Stimulated activated CD8-positive, alpha-beta memory T cell treated with anti-CD3 and anti-CD28 coated beads, Interleukin-15, amount 100 ng/mL, for 24 hours (primary cell): ENCODE results near the gene EXOC6B.

Experiments
- DNase-seq: peaks from one replicate; pipeline ENCODE4 v3.0.0-alpha.2; 2020; ENCODE audit warnings: low read depth

EXOC6B gene

DNA sequence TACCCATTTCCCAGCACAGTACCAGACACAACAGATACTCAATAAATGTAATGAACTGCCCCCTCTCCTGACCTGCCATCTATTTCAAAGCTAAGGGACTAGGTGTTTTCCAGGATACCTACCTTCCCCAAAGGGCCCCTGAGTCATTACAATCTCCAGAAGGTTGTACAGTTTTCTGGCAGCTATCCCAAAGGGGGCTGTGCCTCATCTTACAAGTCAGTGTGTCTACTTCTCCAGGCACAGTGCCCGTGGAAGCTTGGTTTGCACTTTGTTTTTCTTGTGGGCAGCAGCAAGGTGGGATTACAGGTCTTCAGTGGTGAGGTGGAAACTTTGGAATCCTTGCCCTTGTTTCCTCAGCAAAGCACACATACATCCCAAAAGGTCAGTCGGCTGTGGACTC, 615.4 kb downstream of the EXOC6B start:
- DNase-seq, result no peak

DNA sequence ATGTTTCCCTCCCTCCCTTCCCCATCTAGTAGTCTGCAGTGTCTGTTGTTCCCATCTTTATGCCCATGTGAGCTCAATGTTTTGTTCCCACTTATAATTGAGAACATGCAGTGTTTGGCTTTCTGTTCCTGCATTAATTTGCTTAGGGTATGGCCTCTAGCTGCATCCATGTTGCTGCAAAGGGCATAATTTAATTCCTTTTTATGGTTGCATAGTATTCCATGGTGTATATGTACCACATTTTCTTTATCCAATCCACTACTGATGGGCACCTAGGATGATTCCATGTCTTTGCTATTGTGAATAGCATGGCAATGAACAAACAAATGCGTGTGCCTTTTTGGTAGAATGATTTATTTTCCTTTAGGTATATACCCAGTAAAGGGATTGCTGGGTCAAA, 617.6 kb downstream of the EXOC6B start:
- no peak for DNase-seq

DNA sequence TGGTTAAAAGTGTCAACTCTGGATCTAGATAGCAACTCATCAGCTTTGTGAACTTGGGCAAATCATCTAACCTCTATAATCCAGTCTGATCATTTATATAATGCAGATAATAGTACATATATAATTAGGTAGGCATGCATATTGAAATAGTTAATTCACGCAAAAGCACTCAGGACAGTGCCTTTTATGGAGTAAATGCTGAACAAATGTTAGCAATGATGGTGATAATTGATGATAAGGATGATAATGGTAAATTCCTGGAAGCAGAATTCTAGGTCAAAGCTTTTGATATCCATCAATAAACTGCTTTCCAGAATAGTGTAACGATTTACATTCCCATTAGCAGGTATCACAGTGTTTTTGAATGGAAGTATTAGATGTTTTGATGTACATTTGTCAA, 618.5 kb downstream of the EXOC6B start:
- no peak for DNase-seq

DNA sequence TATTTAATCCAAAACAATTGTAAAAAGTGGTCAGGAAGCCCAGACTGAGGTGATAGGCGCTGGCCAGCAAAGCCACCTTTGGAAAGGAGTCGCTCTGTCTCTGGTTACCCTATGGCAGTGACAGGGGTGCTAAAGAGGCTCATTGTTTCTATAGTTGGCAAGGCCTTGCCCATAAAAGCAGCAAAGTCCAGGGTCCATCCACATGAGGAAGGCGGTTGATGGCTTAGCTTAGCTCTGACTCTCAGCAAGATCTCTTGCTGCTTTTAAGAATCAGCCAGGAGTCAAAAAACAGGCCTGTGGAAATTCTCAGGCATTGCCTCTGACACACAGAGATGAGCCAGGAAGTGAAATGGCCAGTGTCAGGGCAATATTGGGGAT, 620.3 kb downstream of the EXOC6B start:
- DNase-seq, result no peak

DNA sequence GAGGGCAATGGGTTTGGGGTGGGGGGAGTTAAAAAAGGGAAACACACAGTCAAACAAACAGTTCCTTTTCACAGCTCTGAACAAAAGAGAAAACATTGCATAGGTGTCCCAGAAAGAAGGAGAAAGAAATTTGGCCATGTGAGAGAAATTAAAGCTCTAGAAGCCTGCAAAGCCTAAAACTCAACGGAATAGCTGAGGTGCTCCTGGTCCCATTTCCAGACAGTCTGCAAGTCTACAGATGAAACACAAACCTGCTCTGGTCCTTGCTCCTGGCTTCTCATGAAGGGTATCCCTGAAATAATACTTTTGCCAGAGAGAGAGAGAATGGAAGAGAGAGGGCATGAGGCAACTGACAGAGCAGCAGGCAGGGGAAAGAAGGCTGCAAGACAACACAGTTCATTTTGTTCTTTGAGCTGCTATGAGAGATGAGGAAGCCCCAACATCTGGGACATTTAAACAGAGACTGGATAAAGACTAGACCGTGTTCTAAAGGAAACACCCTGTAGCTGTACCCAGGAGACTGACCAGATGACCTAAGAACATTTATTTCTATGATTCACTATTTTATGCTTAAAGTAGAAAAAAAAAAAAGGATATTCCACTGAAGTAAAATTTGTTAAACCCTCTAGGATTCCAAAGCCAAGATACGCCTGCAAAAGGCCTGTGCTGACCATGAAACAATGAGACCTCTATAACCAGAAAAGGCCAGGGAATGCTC, 620.9 kb downstream of the EXOC6B start:
- DNase-seq, result no peak

DNA sequence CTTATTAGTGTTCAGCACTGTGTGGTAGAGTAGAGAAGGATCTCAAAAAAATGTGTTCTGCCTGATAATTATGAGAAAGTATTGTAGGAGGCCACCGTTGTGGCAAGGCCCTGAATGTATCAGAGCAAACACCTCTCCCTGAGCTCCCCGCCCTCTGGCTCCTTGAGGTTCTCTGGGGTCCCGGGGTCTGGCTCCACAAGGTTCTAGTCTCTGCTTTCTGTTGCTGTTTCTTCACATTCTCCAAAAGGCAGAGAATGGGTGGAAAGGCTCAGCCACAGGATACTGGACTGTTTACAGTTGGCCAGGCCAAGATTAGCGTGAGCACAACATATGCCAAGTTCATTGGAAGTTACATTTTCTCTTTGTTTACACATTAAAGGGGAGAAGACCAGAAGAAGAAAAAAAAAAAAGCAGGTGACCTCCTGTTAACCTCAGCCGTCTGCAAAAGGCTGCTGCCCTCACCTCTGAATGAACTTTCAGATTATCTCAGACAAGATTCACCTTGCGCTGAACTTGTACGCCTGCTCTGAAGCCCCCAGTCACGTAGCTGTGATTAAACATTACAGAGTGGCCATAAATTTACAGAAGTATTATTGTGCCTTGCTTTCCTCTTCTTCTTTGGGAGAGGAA, 621.6 kb downstream of the EXOC6B start:
- no peak for DNase-seq

DNA sequence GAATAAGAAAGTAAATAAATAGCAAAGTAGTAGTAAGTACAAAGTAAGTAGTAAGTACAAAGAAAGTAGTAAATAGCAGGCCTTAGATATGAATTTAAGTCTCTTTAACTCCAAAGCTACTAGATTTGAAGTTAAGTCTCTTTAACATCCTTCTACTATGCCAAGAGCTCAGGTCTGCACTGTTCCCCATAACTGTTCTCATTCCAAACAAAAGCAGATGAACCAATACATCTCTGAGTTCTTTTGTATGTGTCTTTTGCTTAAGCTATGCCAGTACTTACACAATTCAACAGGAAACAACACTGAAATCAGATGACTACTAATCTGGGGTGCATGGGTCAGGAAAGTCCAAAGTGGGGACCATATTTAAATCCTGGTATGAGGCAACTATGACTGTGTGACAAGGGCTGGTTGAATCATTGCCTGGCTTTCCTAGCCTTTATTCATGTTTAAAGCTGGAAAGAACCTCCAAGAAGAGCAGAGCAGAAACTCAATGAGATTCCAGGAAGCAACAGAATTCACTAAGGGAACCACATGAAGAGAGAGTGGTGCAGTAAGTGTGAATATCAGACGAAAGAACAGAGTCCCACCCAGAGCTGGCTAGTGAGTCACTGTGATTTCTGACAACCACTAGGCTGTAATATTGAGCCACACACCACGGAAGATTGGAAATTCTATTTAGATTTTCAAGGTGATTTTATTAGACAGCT, 627.1 kb downstream of the EXOC6B start:
- no peak for DNase-seq

DNA sequence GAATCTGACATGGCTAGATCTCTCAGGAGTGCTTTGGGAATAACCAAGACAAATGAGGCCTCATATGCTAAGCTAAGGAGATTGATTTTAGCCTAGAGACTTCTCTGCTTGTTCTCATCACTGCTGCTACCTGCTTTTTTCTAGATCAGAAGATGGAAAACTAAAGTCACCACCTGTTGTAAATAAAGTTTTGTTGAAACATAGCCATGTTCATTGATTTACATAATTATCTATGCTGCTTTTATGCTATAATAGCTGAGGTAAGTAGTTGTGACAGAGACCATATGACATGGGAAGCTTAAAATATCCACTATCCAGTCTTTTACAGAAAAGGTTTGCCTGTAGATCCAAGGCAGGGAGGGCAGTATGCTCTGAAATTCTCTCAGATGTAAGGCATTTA, 632.1 kb downstream of the EXOC6B start:
- no peak for DNase-seq

DNA sequence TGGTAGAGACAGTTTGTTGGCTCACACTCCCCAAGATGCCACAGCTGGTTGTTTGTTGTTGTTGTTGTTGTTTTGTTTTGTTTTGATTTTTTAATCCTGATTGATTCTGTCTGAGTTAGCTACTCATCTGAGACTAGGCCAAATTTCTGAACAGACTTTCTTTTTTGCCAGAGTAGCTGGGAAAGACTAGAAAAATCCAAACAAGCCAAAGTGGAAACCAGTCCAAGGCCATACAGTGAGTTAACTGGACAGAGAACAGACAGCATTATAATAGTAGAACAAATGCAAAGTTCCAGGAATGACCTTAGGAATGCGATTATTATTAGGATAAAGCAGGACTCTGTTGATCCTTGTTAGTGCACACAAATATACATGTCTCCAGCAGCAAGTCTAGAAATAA, 634.4 kb downstream of the EXOC6B start:
- no peak for DNase-seq

DNA sequence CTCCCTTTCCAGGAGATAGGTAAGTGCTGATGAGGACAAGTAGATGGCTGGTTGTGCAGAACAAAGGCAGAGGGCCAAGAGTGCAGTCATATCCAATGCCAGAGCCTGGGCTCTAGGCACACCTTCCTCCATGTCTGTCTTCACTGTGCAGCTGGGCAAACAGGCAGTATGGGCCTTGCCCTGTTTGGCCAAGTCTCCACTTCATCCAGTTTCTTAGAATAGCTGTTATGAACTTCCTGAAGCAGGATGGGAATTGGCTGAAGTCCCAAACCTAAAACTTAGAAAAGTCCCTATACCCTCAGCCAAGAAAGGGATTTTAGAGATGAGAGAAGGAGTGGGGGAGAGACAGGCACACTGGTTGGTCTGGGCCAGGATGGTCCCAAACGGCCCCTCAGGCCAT, 640.6 kb downstream of the EXOC6B start:
- DNase-seq, result no peak

DNA sequence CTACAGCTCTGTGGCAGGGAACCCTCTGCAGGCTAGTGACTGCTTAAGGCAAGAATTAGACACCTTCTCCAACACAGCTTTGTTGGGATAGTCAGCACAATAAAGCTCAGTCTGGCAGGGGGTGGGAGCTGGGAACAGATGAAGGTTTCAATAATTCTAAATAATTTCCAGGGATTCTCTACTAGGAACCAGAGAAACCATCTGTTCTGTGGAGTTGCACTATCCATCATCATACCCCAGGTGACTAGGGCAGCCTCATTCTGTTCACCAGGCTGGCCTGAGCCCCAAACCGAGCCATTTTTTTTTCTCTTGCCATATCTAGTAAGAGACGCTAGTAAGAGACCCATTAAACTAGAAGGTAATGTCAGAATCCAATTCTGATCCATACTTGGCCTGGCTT, 642.4 kb downstream of the EXOC6B start:
- no peak for DNase-seq

DNA sequence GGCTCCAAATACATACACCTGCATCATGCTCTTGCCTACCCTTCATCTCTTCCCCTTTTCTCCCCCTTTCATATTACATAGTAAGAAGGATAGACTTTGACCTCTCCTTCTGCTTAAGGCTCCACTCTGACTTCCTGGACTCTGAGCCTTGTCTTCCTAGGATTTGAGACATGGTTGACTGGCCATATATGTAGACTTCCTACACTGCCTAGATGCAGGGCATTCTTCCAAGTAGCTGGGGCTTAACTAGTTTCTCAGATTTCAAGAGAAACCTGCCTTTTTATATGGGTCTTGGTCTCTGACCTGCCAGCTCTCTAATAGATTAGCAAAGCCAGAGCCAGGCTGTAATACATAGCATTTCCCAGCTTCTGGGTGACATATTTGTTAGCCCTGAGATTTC, 642.8 kb downstream of the EXOC6B start:
- no peak for DNase-seq

DNA sequence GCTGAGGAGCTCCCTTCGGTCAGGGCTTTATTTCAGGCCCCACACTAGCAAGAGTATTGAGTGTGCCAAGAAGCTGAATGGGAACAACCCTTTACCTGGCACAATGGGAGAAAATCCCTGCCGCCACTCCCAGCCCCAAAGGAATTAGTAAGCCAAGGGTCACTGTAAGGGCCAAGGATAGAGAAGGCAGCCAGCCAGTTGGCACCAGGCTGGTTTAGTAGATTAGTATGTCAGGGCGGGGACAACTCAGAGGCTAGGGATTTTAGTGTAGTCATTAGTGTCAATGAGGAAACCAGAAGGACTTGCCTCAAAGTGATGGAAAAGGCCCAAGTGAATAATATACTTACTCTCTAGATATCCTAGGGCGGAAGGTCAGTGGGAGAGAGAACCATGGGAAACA, 643.3 kb downstream of the EXOC6B start:
- DNase-seq, result no peak

DNA sequence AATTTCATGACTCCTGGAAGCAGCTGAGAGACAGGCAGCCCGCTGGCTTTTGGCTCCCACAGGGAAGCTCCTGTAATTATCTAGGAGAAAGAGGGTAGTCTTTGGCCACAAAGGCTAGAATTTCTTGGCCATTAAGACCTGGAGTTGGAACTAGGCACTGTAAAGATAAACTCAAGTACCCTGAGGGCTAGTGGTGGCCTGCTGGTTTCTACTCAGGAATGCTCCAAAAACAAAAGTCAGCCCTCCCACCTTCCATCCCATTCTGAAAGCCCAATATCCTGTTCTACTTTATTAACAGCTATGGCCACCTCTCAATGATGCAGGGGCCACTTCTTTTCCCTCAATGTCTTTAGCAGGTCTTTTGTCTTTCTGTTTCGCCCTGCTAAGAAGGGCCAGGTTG, 644.2 kb downstream of the EXOC6B start:
- DNase-seq, result no peak

DNA sequence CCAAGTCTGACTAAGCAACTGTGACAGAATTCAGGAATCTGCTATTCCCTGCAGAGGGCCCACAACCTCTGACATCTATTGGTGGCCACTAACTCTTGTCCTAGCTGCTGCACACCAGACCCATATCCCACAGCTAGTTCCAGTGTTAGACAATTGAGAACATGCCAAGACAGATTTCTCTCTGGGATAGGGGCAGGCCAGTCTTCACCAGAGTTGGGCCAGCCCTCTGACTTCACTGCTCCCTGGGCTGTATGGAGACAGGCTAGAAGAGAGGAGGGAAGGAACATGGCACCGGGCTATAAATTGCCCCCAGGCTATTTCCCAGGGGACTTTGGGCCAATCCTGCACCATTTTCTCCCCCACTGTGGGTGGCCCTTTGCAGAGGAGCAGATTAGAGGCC, 645.5 kb downstream of the EXOC6B start:
- no peak for DNase-seq

DNA sequence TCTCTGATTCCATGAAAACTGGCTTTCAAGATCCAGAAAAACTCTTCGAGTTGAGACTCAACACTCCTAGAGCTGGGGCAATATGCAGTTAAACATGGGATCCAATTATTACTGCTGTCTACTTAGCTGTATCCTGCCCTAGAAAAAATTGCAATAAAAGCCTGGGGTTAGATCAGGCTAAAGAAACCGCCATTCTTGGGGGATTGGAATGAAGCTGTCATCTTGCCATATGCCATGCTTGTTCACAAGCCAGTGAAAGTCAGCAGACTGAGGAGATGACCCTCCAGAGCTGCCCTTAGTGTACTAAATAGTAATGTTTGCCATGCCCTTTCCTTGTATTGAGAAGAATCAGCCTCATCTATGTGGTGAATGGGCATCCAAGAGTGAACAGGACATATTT, 647.3 kb downstream of the EXOC6B start:
- DNase-seq, result no peak

DNA sequence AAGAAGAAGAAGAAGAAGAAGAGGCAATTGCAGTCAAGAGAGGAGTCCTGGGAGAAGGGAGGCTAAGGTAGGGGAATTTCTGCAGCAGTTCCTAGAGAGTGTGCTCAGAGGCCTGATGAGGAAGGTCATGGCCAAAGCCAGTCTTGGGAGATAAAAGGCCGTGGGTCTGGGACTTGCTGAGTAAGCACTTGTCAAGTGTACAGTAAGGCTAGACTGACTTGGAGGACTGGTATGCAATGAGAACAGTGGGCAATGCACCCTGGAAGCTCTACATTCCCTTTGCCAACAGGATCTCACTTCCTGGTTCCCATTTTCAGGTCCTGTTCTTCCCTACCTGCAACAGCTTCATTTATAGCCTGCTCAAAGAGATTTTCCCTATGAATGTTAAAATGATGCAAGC, 649.6 kb downstream of the EXOC6B start:
- DNase-seq, result no peak

DNA sequence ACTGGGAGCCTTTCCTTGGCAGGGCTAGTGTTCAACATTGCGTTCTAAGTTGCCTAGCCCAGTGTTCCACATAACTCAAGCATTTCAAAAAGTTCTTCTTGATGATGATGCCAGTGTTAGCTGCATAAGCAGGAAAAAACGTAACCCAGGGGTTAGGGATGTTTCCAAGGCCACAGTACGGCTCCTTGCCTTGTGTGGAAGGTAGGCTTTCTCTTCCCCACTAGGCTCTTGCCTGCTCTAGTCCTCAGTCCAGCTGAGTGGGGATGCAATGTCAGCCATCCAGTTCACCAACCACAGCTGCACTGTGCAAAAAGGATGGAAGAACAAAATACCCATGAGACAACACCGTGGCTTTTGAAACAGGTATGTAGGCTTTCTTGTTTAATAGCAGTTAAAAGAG, 650.2 kb downstream of the EXOC6B start:
- DNase-seq, result no peak

DNA sequence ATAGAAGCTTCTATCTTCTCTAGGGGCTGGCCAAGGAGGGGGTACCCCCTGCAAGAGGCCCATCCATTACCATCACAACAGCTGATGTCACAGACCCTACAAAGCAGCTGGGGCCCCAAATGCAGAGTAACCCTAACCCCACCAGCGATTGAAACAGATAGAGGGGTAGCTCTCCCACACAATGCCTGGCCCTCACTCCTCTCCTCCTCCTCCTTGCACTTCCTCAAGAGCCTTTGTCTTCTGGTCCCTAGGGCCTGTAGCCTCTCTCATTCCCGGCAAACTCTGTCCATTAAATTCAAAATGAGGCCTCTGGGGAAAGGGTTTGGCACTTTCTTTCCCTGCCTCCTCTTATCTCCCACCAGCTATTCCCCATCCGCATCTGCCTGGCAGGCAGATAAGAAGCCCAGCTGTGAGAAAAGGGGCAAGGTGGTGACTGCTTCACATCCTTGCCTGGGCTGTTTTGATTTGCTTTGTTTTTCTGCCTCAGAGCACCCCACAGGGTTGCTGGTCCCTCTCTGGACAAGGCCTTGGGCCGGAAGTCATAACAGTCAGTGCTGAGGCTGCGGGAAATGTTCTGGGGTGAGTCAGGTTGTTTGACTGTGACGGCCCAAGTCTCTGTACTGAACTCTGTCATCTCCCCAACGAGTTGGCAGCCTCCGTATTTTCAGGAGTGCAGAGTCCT, 652.1 kb downstream of the EXOC6B start:
- no peak for DNase-seq

DNA sequence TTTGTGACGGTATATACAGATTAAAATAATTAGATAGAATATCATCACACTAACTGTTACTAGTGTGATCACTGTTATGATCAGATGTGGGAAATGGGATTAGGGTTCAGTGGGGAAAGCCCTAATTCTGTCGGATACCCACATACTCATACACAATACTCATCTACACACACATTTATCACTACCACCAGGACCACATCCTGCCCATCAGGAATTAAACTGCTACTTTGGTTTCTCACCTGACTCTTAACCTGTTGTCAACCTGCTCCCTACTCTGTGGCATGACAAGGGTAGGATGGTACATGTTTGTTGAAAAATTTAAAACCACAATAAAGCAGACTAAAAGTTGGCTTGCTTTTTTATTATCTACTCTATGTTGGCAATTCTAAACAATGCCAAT, 653.4 kb downstream of the EXOC6B start:
- no peak for DNase-seq

DNA sequence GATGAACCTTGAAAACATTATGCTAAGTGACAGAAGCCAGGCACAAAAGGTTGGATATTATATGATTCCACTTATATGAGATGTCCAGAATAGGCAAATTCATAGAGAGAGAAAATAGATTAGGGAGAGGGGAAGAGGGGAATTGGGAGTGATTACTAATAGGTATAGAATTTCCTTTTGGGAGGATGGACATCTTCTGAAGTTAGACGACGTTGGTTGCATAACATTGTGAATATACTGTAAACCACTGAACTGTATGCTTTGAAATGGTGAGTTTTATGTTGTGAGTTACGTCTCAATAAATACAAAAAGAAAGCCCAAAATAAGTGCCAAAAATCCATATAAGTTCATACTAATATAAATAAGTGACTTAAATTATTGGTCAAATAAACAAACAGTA, 659.6 kb downstream of the EXOC6B start:
- no peak for DNase-seq

DNA sequence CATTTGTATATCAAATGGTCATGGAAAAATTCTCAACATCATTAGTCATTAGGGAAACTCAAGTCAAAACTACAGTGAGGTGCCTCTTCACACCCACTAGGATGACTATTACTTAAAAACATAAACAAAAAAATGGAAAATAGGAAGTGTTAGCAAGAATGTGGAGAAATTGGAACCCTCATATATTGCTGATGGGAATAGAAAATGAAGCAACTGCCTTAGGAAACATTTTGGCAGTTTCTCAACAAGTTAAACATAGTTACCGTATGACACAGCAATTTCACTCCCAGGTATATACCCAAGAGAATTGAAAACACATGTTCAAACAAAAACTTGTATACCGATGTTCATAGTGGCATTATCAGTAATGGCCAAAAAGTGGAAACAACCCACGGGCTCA, 660.0 kb downstream of the EXOC6B start:
- DNase-seq, result no peak

DNA sequence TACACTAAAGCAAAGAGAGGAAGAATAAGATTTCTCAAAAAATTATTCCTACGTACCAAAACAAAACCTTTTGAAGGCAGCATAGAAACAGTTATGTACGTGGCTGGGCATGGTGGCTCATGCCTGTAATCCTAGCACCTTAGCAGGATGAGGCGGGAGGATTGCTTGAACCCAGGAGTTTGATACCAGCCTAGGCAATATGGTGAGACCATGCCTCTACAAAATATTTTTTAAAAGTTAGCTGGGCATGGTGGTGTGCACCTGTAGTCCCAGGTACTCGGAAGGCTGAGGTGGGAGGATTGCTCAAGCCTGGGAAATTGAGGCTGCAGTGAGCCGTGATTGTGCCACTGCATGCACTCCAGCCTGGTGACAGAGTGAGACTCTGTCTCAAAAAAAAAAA, 663.3 kb downstream of the EXOC6B start:
- no peak for DNase-seq
